Panc1 (cell line): ENCODE results near the gene PPIL4. TPM values are rescaled to one million over a fixed set of nuclear protein-coding genes. Genes with fewer than 3 reads are reported as not detected.

Source experiments
- ATAC-seq: fragments of 200-7000 bp; cut with Tn5 transposase; 2 replicates; pipeline ENCODE4 v1.9.1; 2020; ENCODE audit warnings: mild to moderate bottlenecking, moderate library complexity
- BruUV-seq: library from RNA; stranded (reverse); fragments of 400-500 nt; replicated peaks from 2 replicates; lab custom pipeline; 2021; lab: Mats Ljungman, UMichigan
- CTCF ChIA-PET: fragments of 300-600 bp; sonication (Branson Sonifier 250); formaldehyde crosslinking; loops from one replicate; lab custom pipeline; 2022; ENCODE audit warnings: antibody characterized with exemption; lab: Charles Lee
- POLR2A ChIA-PET: fragments of 300-600 bp; sonication (Branson Sonifier 250); formaldehyde crosslinking; loops from one replicate; lab custom pipeline; 2022; ENCODE audit warnings: antibody characterized with exemption; lab: Charles Lee
- DNase-seq: peaks from one replicate; pipeline ENCODE4 v3.0.0-alpha.2; 2010; ENCODE audit warnings: low read depth, low spot score
- H3K27ac ChIP-seq: 2 replicates; pipeline ENCODE4 v1.5.1; 2011; ENCODE audit warnings: mild to moderate bottlenecking, low read length, inconsistent platforms
- H3K27me3 ChIP-seq: fragments of 200-500 bp; sonication (Bioruptor generic); 2 replicates; pipeline ENCODE4 v1.6.0; 2014; ENCODE audit warnings: low read length, inconsistent platforms; ENCODE audit not compliant: control insufficient read depth, insufficient read depth
- H3K36me3 ChIP-seq: fragments of 200-500 bp; sonication (Bioruptor generic); 2 replicates; pipeline ENCODE4 v1.5.1; 2014; ENCODE audit warnings: inconsistent platforms, mild to moderate bottlenecking, low read length, moderate library complexity; ENCODE audit not compliant: control insufficient read depth, insufficient read depth
- H3K4me1 ChIP-seq: 2 replicates; pipeline ENCODE4 v1.5.1; 2011; ENCODE audit warnings: inconsistent platforms, mild to moderate bottlenecking, low read length, moderate library complexity; ENCODE audit not compliant: control insufficient read depth, insufficient read depth
- H3K4me3 ChIP-seq, 2 experiments: 2 replicates each; pipeline ENCODE4 v1.5.1; 2011 to 2012; ENCODE audit warnings: low read depth in 2 of 2, low read length in 2 of 2, mild to moderate bottlenecking in 2 of 2, inconsistent platforms in 1 of 2, moderate library complexity in 1 of 2
- H3K9me3 ChIP-seq: fragments of 200-500 bp; sonication (Bioruptor generic); 2 replicates; pipeline ENCODE4 v1.5.1; 2014; ENCODE audit warnings: low read depth, mild to moderate bottlenecking, inconsistent platforms, low read length, moderate library complexity; ENCODE audit not compliant: control insufficient read depth, insufficient read depth
- POLR2AphosphoS5 ChIP-seq: IDR thresholded peaks from 2 replicates; pipeline ENCODE4 v1.6.1; 2012; ENCODE audit warnings: mild to moderate bottlenecking, low read depth, low read length, moderate library complexity
- SIN3A ChIP-seq: IDR thresholded peaks from 2 replicates; pipeline ENCODE4 v1.6.1; 2012; ENCODE audit warnings: low read depth, mild to moderate bottlenecking, low read length, moderate library complexity, borderline replicate concordance; ENCODE audit not compliant: insufficient read depth
- TCF7L2 ChIP-seq: IDR thresholded peaks from 2 replicates; pipeline ENCODE4 v1.6.1; 2011; ENCODE audit warnings: mild to moderate bottlenecking, low read depth, low read length, inconsistent platforms
- in situ Hi-C: cut with HindIII; loops from 2 replicates; pipeline ENCODE4 v1.10.0; 2016; ENCODE audit warnings: low sequenced_read_pairs, low pct_unique_long_range_greater_than_20kb
- intact Hi-C: fragments of 100-400 bp; cut with micrococcal nuclease; formaldehyde crosslinking; loops from one replicate; pipeline ENCODE4 v1.10.0; 2022; ENCODE audit not compliant: unreplicated experiment
- total RNA-seq: library from RNA; stranded (reverse); gene quantifications from one replicate; pipeline ENCODE4 v1.2.1, GENCODE V29; 2021; ENCODE audit not compliant: unreplicated experiment
- TF ChIP-seq, protein P1 (sequence below): fragments of 450-650 bp; IDR thresholded peaks from 2 replicates; pipeline ENCODE4 v1.5.1; 2017; ENCODE audit warnings: mild to moderate bottlenecking
- TF ChIP-seq, protein P2 (sequence below), 2 experiments: IDR thresholded peaks; 2 replicates each; pipeline ENCODE4 v1.6.1; 2011 to 2012; ENCODE audit warnings: low read depth in 2 of 2, control low read depth in 1 of 2, low read length in 1 of 2, mild to moderate bottlenecking in 1 of 2, moderate library complexity in 1 of 2; ENCODE audit not compliant: insufficient read depth in 1 of 2

PPIL4 gene
- total RNA-seq, 1 experiment from 2014 or later: 19.9 TPM

DNA sequence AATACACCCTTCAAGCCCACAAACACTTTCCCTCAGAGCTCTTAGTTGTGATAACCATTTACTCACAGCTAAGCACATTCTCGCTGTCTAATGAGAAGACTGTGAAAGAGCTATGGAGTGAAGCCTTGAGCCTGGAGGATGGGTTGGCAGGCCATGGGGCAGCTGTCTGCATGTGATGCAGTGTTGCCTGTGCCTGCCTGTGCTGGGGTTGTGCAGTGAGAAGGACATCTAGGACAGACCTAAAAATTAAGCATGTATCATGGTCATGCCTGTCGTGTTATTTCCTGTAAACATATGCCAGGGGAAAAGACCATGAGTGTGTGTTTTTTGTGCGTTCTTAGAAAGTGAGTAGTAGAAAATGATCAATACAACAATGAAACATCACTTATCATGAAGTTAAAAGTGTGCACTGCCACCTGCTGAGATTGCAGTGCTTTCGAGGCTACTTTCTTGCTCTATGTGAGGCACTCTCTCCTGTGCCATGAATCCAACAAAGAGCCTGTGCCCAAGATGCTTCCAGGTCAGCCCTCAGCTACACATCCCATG, 53.0 kb downstream of the PPIL4 start:
- ChIA-PET POLR2A (no interaction called here), CTCF (no interaction called here)
- no peaks in the 10 kb centered on the region for H3K27me3 ChIP-seq
- intact Hi-C loops: no loop called here
- H3K27ac ChIP-seq: no peak overlapping the region
- in situ Hi-C loops: no loop called here
- no TSS peak for BruUV-seq
- no peak overlapping the region for H3K4me3 ChIP-seq
- DNase-seq: no peak
- no peaks in the 10 kb centered on the region for H3K9me3 ChIP-seq
- H3K4me1 ChIP-seq: peaks cover 3% of the 10 kb centered on the region; the same call in 1 of the 2 replicates
- no peaks in the 10 kb centered on the region for H3K36me3 ChIP-seq
- TF ChIP-seq, protein P1, sequence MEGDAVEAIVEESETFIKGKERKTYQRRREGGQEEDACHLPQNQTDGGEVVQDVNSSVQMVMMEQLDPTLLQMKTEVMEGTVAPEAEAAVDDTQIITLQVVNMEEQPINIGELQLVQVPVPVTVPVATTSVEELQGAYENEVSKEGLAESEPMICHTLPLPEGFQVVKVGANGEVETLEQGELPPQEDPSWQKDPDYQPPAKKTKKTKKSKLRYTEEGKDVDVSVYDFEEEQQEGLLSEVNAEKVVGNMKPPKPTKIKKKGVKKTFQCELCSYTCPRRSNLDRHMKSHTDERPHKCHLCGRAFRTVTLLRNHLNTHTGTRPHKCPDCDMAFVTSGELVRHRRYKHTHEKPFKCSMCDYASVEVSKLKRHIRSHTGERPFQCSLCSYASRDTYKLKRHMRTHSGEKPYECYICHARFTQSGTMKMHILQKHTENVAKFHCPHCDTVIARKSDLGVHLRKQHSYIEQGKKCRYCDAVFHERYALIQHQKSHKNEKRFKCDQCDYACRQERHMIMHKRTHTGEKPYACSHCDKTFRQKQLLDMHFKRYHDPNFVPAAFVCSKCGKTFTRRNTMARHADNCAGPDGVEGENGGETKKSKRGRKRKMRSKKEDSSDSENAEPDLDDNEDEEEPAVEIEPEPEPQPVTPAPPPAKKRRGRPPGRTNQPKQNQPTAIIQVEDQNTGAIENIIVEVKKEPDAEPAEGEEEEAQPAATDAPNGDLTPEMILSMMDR: no peak
- TF ChIP-seq, protein P2, sequence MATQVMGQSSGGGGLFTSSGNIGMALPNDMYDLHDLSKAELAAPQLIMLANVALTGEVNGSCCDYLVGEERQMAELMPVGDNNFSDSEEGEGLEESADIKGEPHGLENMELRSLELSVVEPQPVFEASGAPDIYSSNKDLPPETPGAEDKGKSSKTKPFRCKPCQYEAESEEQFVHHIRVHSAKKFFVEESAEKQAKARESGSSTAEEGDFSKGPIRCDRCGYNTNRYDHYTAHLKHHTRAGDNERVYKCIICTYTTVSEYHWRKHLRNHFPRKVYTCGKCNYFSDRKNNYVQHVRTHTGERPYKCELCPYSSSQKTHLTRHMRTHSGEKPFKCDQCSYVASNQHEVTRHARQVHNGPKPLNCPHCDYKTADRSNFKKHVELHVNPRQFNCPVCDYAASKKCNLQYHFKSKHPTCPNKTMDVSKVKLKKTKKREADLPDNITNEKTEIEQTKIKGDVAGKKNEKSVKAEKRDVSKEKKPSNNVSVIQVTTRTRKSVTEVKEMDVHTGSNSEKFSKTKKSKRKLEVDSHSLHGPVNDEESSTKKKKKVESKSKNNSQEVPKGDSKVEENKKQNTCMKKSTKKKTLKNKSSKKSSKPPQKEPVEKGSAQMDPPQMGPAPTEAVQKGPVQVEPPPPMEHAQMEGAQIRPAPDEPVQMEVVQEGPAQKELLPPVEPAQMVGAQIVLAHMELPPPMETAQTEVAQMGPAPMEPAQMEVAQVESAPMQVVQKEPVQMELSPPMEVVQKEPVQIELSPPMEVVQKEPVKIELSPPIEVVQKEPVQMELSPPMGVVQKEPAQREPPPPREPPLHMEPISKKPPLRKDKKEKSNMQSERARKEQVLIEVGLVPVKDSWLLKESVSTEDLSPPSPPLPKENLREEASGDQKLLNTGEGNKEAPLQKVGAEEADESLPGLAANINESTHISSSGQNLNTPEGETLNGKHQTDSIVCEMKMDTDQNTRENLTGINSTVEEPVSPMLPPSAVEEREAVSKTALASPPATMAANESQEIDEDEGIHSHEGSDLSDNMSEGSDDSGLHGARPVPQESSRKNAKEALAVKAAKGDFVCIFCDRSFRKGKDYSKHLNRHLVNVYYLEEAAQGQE (IDR thresholded peaks at IDR 0.05; ENCODE audit: insufficient read depth in 1 of 2, low read depth in 2 of 2, low read length in 1 of 2): no peak
- TF ChIP-seq SIN3A (no peak), TCF7L2 (no peak), POLR2AphosphoS5 (no peak)
- no peak for ATAC-seq

DNA sequence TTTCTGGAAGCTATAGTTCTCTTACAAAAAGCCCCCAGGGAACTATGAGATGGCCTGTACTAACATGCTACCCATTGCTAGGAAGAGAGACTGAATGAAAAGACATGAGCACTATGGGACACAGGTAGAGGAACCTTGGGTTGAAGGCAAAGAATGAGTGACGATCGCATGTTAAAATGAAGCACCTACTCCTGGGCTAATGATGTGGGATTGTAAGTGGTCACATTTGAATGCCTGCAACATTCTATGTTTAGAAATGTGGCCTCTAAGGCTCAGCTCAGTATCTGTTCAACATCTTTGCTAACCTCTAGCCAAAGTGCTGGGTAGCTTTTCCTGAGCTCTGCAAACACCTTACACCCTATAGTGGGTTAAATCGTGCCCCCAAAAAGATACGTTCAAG, 55.9 kb downstream of the PPIL4 start:
- intact Hi-C loops (no loop called here), in situ Hi-C loops (no loop called here)
- ChIA-PET CTCF (interaction anchor here (0.6 kb wide), 1 partner anchor 76 kb away, joined by 3 read pairs; no protein-coding TSS in a partner anchor), POLR2A (no interaction called here)
- H3K9me3 ChIP-seq: no peaks in the 10 kb centered on the region
- no peak for ATAC-seq
- TF ChIP-seq, protein P2 (IDR thresholded peaks at IDR 0.05; ENCODE audit: insufficient read depth in 1 of 2, low read depth in 2 of 2, low read length in 1 of 2): no peak
- no peak for TF ChIP-seq POLR2AphosphoS5
- no peak for TF ChIP-seq TCF7L2
- TF ChIP-seq, protein P1: no peak
- no peak for TF ChIP-seq SIN3A
- H3K36me3 ChIP-seq: no peaks in the 10 kb centered on the region
- no TSS peak for BruUV-seq
- H3K27ac ChIP-seq: no peak overlapping the region
- H3K27me3 ChIP-seq: no peaks in the 10 kb centered on the region
- DNase-seq: no peak
- H3K4me3 ChIP-seq: no peak overlapping the region
- H3K4me1 ChIP-seq: no peaks in the 10 kb centered on the region
